Skeletal muscle cell (primary cell): ENCODE data around the gene TMEM109.

ENCODE experiments used
- DNase-seq: peaks from one replicate; pipeline ENCODE4 v3.0.0-alpha.2; 2010; ENCODE audit warnings: low read depth
- H3K4me3 ChIP-seq: 2 replicates; pipeline ENCODE4 v1.5.1; 2011; ENCODE audit warnings: low read depth, mild to moderate bottlenecking, control low read depth, low read length, moderate library complexity

The TMEM109 gene, protein sequence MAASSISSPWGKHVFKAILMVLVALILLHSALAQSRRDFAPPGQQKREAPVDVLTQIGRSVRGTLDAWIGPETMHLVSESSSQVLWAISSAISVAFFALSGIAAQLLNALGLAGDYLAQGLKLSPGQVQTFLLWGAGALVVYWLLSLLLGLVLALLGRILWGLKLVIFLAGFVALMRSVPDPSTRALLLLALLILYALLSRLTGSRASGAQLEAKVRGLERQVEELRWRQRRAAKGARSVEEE

GRCh38 chr11:60913793-60914632 lies at the start of gene TMEM109:
TMEM109 (plus strand) TSS chr11:60914158; CDS start chr11:60919694, 5,536 bp downstream.
- peak within 1 kb of the TSS; percentile 92 for H3K4me3 ChIP-seq
- peak; percentile 64 for DNase-seq

DNA sequence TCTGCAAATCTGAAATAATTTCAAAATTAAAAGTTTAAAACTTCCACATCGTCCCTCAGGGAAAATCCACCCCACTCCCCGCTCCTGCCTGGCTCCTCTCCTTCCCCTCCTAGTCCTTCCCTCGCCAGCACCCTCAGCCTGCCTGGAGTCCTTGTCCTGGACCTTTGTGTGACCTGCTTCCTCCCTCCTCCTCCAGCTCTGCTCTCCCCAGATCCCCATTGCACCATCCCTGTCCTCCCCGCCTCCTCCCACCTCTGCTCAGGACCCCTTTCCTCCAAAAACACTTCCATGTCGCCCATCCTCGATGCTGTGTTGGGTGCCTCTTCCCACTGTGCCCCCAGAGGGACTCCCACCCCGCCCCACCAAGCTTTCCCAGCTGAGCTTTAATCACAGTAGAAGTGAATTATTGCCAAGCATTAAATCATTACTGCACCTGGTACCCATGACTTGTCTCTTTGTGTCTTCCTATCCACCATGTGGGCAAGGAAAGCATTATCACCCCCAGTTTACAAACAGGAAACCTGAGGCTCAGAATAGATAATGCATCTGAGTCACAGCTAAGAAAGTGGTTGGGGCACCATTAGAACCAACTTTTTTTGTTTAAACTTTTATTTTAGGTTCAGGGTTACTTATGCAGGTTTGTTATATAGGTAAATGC lies 49.0 kb upstream of the TMEM109 start:
- DNase-seq, result no peak
- no peak overlapping the region for H3K4me3 ChIP-seq

DNA sequence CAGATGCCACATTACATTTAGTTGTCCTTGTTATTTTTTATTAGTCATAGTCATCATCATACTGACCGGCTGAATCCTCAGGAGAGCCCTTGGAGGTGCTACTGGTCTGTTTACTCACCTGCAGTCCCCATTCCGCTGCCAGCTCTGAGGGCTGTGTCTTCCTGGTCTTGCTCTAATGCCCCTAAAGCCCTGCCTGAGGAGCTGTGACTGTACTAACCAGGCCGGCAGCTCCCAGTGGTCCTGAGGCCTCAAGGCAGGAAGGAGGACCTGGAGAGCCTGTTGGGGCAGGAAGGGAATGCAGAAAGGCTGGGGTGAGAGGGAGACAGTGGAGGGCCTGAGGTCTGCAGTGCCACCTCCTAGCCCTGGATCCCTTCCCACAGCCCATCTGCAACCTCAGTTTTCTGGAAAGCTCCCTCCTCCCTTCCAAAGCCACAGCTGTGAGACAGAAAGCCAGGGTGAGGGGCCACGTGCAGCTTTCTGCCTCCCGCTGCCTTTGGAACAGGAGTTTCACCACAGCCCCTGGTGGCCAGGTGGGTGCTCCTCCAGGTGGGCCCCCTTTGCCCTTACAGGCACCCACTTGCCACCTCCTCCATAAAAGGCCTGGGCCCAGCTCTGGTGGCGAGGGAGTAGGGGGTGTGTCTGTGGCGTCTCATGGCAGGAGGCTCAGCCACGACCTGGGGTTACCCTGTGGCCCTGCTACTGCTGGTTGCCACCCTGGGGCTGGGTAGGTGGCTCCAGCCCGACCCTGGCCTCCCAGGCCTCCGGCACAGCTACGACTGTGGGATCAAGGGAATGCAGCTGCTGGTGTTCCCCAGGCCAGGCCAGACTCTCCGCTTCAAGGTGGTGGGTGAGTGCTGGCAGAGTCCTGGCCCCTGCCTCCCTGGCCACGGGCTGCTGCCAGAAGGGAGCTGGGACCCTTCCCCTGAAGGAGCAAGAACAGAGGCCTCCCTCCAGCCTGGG lies 46.8 kb upstream of the TMEM109 start, which contains the start of gene ZP1:
TSS of gene ZP1 (plus strand) at position 632 of the 960 bp plus-strand sequence. CDS start at position 652, 20 bp downstream.
- DNase-seq, result no peak

DNA sequence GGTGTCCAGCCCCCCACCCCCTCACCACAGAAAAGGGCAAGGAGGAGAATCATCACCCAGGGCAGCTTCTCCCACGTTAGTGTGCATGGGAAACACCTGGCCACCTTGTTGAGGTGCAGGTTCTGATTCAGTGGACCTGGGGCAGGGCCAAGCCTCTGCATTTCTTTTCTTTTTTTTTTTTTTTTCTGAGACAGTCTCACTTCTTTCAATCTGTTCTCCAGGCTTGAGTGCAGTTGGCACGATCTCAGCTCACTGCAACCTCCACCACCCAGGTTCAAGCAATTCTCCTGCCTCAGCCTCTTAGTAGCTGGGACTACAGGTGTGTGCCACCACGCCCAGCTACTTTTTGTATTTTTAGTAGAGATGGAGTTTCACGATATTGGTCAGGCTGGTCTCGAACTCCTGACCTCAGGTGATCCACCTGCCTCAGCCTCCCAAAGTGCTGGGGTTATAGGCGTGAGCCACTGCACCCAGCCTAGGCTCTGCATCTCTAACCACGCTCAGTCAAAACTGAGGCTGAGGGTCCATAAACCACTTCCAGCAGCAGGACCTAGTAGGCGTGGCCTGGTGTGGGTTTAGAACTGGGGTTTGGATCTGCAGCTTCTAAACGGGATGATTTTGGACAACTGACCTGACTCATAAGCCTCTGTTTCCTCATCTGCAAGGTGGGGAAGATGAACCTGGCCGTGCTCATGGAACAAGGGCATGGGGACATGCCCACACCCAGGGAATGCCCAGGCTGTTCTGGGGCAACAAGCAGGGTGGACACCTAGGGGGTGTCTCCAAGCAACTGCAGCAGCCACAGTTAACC lies 45.9 kb upstream of the TMEM109 start:
- no peak overlapping the region for H3K4me3 ChIP-seq
- DNase-seq, result no peak

More for the DNA sequence above, 46.8 kb upstream of the TMEM109 start, which contains the start of gene ZP1:
- H3K4me3 ChIP-seq, result no peak within 1 kb of the TSS

DNA sequence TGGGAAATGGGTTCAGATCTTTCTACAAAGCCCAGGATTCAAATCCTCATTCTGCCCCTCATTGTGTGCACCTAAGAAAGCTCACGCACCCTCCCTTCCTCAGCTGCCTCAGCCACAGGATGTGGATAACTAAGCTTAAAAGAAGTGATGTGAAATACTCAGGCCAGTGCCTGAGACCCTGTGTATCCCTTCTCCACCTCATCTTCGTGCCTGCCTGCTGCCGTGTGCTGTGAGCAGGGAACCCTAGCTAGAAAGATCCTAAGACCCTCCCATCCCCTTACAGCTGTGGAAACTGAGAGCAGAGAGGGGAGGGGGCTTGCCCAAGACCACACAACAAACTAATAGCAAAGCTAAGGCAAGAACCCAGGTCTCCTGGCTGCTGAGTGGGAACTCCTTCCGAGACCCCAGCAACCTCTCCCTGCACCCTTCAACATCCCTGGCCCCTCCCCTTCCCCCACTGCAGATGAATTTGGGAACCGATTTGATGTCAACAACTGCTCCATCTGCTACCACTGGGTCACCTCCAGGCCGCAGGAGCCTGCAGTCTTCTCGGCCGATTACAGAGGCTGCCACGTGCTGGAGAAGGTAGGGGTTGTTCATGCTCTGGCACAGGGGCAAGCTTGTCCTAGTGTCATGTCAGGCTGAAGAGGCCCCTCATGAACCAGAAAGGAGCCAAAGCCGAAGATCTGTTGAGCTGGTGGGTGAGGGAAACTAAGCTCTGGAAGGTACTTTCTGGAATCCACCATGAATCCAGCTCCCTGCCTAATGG lies 45.1 kb upstream of the TMEM109 start:
- no peak for DNase-seq
- no peak overlapping the region for H3K4me3 ChIP-seq

DNA sequence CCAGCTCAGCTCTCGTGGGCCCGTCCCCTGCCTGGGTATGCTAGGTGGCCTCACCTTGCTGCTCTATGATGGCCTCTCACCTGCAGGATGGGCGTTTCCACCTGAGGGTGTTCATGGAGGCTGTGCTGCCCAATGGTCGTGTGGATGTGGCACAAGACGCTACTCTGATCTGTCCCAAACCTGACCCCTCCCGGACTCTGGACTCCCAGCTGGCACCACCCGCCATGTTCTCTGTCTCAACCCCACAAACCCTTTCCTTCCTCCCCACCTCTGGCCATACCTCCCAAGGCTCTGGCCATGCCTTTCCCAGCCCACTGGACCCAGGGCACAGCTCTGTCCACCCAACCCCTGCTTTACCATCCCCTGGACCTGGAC lies 44.5 kb upstream of the TMEM109 start:
- DNase-seq, result no peak
- no peak overlapping the region for H3K4me3 ChIP-seq

GRCh38 chr11:60870276-60870675 lies 43.7 kb upstream of the TMEM109 start:
- no peak overlapping the region for H3K4me3 ChIP-seq
- DNase-seq, result no peak

- DNase-seq, result no peak
- H3K4me3 ChIP-seq, result no peak overlapping the region
These were observed 43.1 kb upstream of the TMEM109 start for GRCh38 chr11:60870733-60871377.

DNA sequence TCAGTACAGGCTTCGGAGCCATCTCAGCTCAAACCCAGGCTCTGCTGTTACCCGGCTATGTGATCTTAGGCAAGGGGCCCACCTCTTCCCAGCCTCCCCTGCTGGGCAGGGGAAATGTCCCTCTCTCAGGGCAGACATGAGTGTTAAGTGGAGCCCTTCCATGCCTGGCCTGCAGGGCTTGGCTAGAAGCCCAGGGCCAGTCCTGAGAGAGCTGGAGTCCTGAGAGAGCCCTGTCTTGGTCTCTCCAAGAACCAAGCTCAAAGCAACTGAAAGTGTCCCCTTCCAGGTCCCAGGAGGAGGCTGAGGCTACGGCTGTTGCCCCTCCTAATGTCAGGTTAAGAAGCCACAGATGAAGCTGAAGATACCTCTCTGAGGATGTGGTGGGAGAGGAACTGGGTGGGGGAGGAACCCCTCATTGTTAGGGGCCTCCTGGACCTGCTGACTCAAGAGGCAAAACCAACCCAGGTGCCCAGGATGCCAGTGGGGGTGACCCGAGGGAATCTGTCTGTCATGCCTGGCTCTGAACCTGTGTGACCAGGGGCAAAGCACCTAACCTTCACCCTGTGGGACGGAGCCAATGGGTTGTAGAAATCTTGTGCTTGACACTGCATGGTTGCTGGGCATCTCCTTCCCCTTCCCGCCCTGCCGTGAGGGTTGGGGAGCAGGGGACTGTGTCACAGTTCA lies 42.4 kb upstream of the TMEM109 start:
- peak; percentile 13 for DNase-seq
- H3K4me3 ChIP-seq, result no peak overlapping the region

- H3K4me3 ChIP-seq, result no peak overlapping the region
- peak; percentile 74 for DNase-seq
These were observed 41.6 kb upstream of the TMEM109 start for GRCh38 chr11:60872124-60872960.

DNA sequence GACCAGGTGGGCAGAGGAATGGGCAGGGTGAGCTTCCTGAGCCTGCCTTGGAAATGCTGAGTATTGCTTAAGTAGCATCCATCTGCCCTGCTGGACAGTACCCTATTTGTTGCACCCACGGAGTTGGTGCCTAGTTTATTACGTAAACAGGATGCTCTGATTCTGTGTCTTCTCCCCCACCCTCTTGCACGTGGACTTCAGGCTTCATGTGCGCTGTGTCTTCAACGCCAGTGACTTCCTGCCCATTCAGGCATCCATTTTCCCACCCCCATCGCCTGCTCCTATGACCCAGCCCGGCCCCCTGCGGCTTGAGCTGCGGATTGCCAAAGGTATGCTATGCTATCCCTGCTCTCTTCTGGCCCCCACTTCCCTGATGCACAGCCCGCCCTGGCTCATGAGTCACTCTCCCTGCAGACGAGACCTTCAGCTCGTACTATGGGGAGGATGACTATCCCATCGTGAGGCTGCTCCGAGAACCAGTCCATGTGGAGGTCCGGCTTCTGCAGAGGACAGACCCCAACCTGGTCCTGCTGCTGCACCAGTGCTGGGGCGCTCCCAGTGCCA lies 40.9 kb upstream of the TMEM109 start:
- no peak overlapping the region for H3K4me3 ChIP-seq
- peak; percentile 91 for DNase-seq

GRCh38 chr11:60873533-60873932 lies 40.4 kb upstream of the TMEM109 start:
- DNase-seq, result no peak
- no peak overlapping the region for H3K4me3 ChIP-seq

GRCh38 chr11:60874421-60875365 lies 39.3 kb upstream of the TMEM109 start:
- no peak overlapping the region for H3K4me3 ChIP-seq
- DNase-seq, result no peak

- H3K4me3 ChIP-seq, result no peak overlapping the region
- no peak for DNase-seq
These were observed 38.4 kb upstream of the TMEM109 start for GRCh38 chr11:60875366-60876167.
